Activated T-cell treated with anti-CD3 and anti-CD28 coated beads, Interleukin-2, amount 50 U/mL, for 48 hours (primary cell): ENCODE results near the gene PTCSC3.
"Not testable (repeated sequence)": the region's sequence is repeated elsewhere in the genome, so short reads cannot be mapped to it uniquely, and the experiment has no call there.

Experiments used
- DNase-seq, 2 experiments: peaks; one replicate each; pipeline ENCODE4 v3.0.0-alpha.2; 2020

PTCSC3 gene

GRCh38 chr14:36171607-36172006, 4.9 kb downstream of the PTCSC3 start:
- DNase-seq: no peak

GRCh38 chr14:36167431-36167830, 9.1 kb downstream of the PTCSC3 start:
- DNase-seq: no peak

GRCh38 chr14:36163451-36163850, 13.1 kb downstream of the PTCSC3 start:
- no peak for DNase-seq

- DNase-seq: no peak
These were observed 14.3 kb downstream of the PTCSC3 start for GRCh38 chr14:36162267-36162666.

- no peak for DNase-seq
These were observed 14.7 kb downstream of the PTCSC3 start for GRCh38 chr14:36161776-36162175.

GRCh38 chr14:36151335-36151734, 25.2 kb downstream of the PTCSC3 start:
- DNase-seq: no peak

- DNase-seq: no peak
These were observed 42.5 kb downstream of the PTCSC3 start for GRCh38 chr14:36134038-36134437.

- no peak for DNase-seq
These were observed 43.7 kb downstream of the PTCSC3 start for GRCh38 chr14:36132826-36133225.

GRCh38 chr14:36130186-36130585, 46.3 kb downstream of the PTCSC3 start:
- DNase-seq: no peak

GRCh38 chr14:36129181-36129580, 47.3 kb downstream of the PTCSC3 start:
- DNase-seq: no peak

GRCh38 chr14:36113341-36113740, 63.2 kb downstream of the PTCSC3 start:
- no peak for DNase-seq

GRCh38 chr14:36111822-36112583, 64.5 kb downstream of the PTCSC3 start:
- DNase-seq: no peak

- no peak for DNase-seq
These were observed 71.1 kb downstream of the PTCSC3 start for GRCh38 chr14:36105401-36105800.

- not testable (repeated sequence) for DNase-seq
These were observed 72.3 kb downstream of the PTCSC3 start for GRCh38 chr14:36104258-36104657.

GRCh38 chr14:36099619-36100018, 76.9 kb downstream of the PTCSC3 start:
- DNase-seq: no peak

GRCh38 chr14:36097356-36097755, 79.2 kb downstream of the PTCSC3 start:
- no peak for DNase-seq

- no peak for DNase-seq
These were observed 80.4 kb downstream of the PTCSC3 start for GRCh38 chr14:36096090-36096489.

- no peak for DNase-seq
These were observed 81.6 kb downstream of the PTCSC3 start for GRCh38 chr14:36094963-36095362.

- DNase-seq: no peak
These were observed 85.4 kb downstream of the PTCSC3 start for GRCh38 chr14:36091096-36091495.

- no peak for DNase-seq
These were observed 89.1 kb downstream of the PTCSC3 start for GRCh38 chr14:36087411-36087810.

- no peak for DNase-seq
These were observed 89.7 kb downstream of the PTCSC3 start for GRCh38 chr14:36086629-36087395.

- no peak for DNase-seq
These were observed 90.7 kb downstream of the PTCSC3 start for GRCh38 chr14:36085861-36086260.
